Left lobe of liver (tissue), 2 donors: ENCODE results near the gene DPP6. TPM values are rescaled to one million over a fixed set of nuclear protein-coding genes. Genes with fewer than 3 reads are reported as not detected.
"Not testable (repeated sequence)": the region's sequence is repeated elsewhere in the genome, so short reads cannot be mapped to it uniquely, and the experiment has no call there.

Source experiments
- ATAC-seq: fragments of 200-7000 bp; cut with Tn5 transposase; one replicate; pipeline ENCODE4 v1.9.1; 2020; ENCODE audit warnings: mild to moderate bottlenecking, moderate library complexity
- DNase-seq: peaks from one replicate; pipeline ENCODE4 v3.0.0-alpha.2; 2020; ENCODE audit warnings: low spot score
- total RNA-seq: library from RNA; stranded (reverse); gene quantifications from one replicate; pipeline ENCODE4 v1.2.1, GENCODE V29; 2021
- donor health status: DM: no; HTN: no; CAD: no; lungs with moderate emphysema.
- donor health status: DM: no; HTN: yes; CAD: no.

DPP6 gene
- total RNA-seq, 1 donor from 2014 or later = not detected

DNA sequence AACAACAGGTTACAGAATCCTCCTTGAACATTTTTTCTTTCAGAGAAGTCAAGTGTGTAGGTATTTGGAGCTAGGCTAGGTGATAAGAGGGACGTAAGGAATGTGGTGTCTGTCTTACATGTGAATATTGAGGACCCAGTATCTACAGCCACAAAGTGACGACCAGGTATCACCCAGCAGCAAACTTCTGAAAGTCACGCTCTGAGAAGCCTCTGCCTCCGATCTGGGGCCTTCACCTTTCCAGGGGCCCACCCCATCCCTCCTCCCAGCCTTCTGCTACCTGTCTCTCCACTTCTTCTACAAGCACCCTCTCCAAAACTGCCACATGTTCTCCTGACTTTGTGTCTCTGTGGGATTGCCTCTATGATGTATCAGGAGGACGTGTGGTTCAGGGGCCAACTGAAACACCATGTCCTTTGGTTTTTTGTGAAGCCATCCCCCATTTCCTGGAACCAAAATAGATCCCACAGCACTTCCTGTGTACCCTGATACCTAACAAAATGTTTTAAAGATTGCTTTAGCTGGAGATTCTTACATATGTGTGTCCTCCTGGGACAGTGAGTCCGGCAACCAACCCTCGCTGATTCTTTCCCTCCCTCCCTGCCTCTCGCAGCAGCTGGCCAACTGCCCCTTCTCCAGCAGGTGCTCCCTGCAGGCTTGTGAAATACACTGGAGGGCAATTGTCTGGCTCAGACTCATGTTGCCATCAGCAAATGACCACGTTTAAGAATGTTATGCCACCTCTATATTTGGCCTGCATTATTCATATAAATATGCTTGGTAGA is 93.9 kb downstream of the DPP6 start:
- not testable (repeated sequence) for ATAC-seq, DNase-seq

DNA sequence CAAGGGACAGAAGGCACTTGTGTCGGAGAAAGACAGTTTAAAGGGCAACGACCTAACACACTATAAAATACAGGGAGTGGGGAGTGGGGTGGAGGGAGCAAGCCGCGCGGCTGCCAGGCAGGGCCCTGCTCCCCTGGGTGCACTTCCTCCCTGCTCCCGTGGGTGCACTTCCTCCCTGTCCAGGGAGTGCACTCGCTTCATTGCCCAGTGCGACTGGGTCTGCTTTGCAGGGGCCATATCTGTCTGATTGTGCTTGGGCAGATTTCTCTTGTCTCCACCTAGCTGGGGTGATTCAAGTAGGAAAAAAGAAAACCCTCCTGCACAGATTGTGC is 94.5 kb downstream of the DPP6 start:
- DNase-seq = not testable (repeated sequence)
- peak; percentile 14 for ATAC-seq

DNA sequence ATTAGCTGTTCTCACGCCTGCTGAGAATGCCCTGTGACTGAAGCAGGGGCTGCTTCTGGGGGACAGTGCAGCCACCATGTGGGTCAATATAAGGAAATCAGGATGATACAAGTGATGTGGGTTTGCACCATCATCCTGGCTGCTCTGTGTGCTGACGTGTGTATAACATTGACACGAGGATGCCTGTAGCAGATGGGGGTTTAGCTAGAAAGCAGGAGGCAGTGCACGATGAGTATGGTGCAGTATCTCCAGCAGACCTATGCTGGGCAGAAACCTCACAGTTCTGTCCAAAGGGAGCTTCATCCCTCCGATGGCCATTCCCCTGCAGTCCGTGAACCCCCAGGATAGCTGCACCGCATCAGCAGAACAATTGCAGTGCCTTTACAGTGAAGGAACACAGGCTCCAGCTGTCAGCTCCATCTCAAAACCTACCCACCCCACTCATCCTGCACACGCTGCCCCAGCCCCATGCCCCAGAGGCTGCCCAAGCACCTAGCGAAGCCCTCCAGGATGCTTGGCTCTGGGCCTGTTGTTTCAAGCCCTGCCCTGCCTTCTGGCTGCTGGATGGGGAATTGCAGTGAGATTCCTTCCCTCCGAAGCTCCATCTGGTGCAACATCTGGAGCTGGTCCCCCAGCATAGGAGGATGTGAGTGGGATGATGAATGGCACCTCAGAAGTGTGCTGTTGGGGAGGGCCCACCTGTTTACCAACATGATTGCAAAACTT is 96.8 kb downstream of the DPP6 start:
- not testable (repeated sequence) for ATAC-seq, DNase-seq

DNA sequence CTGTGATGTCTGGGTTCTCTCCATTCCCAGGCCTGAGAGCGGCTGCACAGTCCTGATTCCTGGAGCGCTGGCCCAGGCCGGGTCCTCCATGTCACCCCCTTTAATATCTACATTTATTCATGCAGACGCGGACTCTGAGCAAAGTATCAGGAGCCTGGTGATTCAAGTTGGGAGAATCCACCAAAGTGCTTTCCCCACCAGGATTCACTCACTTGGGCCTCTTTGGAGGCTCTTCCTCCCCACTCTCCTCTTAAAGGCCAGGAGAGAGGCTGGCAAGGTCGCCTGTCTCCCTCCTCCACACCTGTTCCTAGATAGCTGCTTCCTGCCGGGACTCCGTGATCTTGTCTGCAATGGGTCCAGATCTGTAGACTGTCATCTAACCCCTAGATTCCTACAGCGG is 98.5 kb downstream of the DPP6 start:
- DNase-seq, ATAC-seq: not testable (repeated sequence)

DNA sequence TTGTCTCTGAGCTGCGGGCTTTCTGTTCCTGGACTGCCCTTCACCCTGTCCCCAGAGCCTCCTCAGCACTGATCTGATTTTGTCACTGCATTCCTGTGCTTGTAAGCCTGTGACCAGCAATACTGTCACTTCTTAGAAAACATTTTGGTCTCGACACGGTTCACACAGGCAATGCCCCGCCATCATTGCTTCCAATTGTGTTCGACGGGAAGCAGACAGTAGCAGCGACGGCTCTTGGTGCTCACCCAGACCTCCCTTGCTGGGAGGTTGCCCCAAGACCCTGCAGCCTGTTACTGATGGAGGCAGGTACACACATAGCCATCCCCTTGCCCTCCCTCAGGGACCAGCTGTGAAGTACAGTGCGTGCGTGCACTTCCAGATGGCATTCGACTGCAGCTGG is 99.1 kb downstream of the DPP6 start:
- DNase-seq, ATAC-seq: not testable (repeated sequence)

DNA sequence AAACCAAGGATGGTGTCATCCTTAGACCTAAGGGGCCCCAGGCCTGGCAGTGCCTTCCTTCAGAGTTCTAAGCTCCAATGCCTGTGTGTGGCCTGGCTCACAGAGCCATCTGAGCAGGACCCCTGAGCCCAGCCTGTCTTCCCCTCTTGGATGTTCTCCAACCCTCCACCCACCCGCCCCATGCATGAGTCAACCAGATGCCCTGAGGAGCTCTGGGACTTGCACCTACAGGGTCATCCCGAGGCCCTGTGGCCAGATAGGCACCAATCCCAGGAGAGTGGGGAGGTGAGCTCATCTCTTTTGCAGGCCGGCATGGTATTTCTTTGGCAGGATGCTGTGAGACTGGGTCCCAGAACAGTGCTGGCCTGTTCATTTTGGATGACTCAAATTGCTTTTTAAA is 103.7 kb downstream of the DPP6 start:
- not testable (repeated sequence) for DNase-seq, ATAC-seq

DNA sequence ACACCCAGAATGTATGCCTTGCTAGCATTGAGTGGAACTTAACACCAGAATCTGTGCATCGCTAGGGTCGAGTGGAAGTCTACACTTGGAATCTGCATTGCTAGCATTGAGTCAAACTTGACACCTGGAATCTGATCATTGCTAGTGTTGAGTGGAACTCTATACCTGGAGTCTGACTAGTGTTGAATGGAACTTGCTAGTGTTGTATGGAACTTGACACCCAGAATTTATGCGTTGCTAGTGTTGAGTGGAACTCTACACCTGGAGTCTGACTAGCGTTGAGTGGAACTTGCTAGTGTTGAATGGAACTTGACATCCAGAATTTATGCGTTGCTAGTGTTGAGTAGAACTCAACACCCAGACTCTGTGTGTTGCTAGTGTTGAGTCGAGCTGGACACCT is 110.7 kb downstream of the DPP6 start:
- not testable (repeated sequence) for ATAC-seq

DNA sequence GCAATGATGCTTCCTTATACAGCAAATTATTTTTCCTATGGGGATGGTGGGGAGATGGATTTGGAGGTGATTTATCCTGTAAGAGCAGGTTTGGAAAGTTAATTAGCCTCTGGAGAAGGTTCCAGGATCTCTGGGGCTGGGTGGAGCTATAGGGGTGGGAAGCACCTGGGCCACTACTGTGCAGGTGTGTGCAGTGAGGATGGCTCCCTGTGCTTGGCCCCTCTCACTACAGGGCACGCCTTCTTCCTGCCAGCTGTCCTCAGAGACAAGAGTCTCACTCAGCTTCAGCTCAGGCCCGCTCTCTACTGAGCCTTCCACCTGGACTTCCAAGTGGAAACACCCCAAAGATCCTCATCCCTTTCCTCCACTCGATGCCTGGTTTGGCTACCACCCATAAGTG is 111.4 kb downstream of the DPP6 start:
- not testable (repeated sequence) for DNase-seq, ATAC-seq

More for the DNA sequence above, 110.7 kb downstream of the DPP6 start:
- not testable (repeated sequence) for DNase-seq

DNA sequence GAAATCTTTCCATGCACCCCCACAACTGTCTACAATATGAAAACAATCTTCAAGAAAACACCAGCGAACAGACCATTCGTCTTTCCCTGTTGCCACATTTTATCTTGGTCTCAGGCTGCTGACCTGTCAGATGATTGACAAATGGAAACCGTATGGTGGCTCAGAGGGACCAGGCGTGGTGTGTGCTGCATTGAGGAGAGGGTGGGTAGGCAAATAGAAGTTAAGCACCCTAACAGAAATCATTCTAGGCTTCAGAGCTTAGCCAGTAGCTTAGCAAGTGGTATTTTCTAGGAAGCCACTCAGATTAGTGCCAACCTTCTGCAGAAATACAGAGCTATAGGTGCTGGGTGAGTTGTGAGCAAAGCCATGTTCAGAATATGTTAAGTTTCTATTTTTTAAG is 114.9 kb downstream of the DPP6 start:
- ATAC-seq (no peak), DNase-seq (no peak)

DNA sequence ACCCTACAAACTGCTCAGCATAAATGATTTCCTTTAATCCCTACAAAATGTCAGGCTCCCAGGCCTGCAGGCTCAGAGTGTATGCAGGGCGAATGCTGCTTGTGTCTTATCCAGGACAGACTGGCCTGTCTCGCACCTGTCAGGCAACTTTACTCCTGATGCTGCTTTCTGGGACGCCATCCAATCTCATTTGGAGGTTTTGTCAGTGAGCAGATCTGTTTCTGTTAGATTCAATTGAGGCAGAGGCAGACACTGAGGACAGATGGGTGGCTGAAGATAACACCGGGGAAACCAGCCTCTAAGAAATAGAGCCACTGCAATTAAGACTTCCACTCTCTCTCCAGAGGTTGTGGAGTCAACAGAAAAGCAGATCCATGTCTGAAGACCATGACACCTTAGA is 115.6 kb downstream of the DPP6 start:
- ATAC-seq (no peak), DNase-seq (no peak)

DNA sequence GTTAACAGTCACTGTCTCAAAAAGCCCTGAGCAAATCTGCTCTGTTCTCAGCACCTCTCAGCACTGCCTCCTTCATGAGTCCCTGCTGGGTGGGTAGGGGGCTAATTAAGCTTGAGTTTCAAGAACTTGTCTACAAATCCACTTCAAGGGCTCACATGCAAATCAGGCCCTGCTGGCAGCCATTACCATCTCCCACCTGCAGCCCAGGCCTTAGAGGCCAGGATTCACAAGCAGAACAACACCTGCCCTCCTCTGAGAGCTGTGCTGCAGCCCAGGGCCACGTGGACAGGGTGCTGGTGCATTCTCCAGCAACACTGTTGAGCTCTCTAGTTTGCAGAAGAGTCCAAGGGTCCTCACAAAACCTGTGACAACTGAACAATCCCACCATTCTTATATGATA is 119.2 kb downstream of the DPP6 start:
- no peak for DNase-seq
- no peak for ATAC-seq

DNA sequence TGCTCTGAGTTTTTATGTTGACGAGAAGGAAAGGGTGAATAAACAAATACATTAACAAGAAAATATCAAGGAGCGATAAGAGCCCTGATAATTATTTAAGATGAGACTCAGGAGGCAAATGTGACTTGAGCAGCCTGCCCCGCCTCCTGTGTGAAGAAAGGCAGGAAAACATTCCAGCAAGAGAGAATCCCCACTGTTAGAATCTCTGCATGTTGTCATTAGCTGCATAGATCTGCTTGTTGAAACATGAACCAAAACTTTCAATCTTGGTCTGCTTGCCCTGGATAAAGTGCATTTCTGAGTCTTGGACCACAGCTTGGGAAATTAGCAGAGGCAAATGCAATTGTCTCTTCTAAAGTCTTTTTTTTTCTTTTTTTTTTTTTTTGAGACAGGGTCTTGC is 120.0 kb downstream of the DPP6 start:
- DNase-seq (no peak), ATAC-seq (no peak)

DNA sequence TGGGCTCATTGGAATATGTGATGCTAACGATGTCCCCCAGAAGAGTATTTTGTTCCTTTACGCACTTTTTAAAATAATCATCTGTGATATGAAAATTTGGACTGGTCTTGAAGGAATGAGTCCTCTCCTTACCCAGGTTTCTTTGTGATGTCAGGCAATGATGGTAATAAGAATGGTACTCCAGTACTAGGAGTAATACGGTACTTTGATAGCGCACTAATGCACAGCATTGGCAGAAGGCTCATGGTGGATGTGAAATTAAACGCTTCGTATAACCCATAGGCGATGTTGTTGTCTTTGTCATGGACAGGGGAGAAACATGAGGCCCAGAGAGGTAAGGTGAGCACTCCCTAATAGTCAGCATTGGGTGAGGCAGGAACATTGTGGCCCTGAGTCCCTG is 125.4 kb downstream of the DPP6 start:
- no peak for ATAC-seq
- DNase-seq = no peak

DNA sequence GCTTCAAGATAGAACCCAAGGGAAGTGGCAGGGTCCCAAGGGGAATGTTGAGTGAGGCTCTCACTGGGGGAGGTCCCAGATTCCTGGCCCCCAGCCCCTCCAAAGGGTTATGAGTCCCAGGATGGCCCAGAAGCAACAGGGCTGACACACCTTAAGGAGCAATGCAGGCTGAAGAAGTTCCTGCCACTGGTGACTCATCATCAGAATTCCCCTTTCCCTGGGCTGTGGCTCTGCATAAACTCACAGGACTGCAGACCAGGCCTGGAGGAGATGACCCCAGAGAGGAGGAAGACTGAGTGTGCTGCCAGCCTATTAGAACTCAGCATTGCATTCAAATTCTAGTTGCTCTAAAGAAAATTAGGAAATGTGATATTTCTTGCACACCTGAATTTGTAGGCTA is 126.7 kb downstream of the DPP6 start:
- no peak for DNase-seq
- ATAC-seq = no peak

DNA sequence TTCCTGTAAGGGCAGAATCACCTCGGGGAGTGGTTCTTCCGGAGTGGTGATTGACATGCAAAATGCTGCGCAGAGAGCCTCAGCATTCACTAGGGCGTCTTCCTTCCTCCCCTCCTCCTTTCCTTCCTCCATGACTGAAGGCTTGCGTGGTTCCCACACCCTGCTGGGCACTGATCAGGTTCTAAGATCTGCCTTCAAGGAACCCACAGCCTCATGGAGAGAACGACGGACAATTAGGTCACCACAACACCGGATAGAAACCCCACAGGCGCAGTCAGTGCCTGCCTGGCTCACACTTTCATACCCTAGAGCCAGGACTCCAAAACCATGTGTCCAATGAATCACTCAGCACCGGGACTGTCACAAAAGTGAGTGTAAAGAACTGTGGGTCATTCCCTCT is 131.3 kb downstream of the DPP6 start:
- DNase-seq = no peak
- ATAC-seq = no peak

DNA sequence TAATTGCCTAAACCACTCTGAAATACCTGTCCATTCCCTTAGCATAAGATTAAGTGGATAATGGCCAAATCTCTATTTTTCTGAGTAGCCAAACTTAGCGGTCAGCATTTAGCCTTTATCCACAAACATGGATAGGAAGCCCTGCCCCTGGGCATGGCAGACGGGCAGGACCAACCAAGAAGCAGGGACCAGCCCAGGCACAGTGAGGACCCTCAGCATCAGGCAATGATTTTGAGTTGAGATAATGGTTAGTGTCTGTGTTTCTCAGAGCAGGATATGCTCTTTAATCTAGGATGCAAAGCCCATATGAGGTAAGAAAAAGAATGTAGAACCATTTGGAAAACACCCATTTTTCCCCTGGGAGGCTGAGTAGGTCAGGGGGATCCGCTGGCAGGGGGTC is 131.7 kb downstream of the DPP6 start:
- DNase-seq (no peak), ATAC-seq (no peak)

DNA sequence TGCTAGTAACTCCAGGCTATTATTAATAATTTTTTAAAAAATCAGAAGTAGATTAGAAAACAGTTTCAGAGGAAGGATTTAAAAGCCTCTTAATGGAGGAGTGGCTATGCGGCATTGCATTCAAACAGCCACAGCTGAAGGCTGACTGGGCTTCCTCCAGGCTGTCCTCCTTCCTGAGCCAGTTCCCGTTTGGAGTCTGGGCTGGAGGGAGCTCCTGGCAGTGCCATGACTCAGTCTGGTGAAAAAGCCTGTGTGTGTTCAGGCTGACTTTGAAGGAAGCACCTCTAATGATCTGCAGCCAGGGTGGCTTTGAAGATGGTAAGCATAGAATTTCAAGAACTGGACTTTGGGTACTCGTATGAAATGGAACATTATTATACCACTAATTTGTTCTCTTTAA is 134.6 kb downstream of the DPP6 start:
- DNase-seq = no peak
- no peak for ATAC-seq

DNA sequence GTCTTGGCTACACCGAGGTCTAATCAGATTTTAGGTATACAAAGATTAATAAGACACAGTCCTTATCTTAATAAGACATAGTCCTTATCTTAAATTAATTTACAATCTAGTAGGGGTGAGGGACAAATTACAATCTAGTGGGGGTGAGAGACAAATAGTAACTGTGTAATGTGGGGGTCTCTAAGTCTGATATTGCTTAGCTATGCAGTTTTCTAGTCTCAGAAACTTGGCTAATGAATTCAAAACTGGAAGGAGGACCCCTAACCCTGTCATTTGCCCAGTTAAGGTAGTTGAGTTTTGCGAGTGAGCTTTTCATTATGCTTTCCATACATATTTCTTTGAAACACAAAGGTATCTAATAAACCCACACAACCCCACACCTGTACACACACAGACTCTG is 136.1 kb downstream of the DPP6 start:
- ATAC-seq (no peak), DNase-seq (no peak)

DNA sequence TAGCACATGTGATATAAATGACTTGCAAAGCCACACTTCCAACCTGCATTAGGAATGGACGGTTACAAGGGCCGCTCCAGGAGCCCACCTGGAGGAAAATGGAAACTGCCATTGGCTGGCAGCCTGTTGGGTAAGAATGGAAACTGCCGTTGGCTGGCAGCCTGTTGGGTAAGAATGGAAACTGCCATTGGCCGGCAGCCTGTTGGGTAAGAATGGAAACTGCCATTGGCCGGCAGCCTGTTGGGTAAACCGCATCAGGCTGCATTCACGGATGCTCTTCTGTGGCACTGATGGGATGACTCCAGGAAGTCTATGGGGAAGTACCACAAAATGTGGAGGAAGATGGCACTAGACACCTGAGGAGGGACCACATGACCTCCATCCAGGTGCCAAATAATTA is 143.1 kb downstream of the DPP6 start:
- no peak for DNase-seq
- no peak for ATAC-seq

DNA sequence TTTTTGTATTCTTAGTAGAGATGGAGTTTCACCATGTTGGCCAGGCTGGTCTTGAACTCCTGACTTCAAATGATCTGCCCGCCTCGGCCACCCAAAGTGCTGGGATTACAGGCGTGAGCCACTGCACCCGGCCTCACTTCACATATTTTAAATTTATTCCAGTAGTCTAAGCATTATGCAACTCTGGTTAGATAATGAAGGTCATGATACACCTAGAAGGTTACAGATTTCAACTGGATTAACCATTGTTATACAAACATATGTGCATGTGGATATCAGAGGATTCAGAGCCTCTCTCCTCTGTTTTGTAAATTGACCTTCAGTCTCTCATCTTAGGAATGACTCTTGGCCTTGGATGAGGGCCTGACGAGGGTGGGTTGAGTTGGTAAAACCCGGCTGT is 146.3 kb downstream of the DPP6 start:
- ATAC-seq (no peak), DNase-seq (no peak)

DNA sequence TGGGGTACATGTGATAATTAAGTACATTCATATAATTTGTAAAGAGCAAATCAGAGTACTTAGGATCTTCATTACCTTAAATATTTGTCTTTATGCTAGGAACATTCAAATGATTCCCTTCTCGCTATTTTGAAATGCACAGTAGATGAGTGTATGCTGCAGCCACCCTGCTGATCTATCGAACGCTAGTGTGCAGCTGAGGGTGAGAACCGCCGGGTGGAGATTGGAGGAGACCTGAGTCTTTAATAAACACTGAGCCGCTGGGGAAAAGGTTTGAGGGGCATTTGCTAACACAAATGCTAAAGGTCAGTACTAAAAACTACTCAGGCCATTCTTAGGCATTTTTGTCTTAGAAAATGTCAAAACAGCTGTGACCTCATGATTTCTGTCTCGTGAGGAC is 148.0 kb downstream of the DPP6 start:
- DNase-seq (no peak), ATAC-seq (no peak)

DNA sequence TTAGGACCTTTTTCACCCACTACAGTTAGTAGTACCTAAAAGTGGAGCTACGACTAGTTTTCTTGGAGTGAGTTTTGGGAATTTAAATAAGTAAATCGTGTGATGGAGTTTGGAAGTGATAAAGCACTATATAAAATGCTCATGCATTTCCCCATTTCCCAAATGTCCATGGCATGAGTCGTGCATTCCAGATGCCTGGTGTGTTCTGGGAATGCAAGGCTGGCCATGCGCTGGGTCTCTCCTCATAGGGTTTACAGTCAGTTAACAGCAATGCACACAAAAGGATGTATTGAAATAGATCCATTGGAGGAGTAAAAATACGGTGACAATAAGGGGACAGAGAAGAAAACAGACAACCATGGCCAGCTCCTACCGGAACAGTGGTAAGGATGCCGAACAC is 149.8 kb downstream of the DPP6 start:
- ATAC-seq = no peak
- DNase-seq = no peak

DNA sequence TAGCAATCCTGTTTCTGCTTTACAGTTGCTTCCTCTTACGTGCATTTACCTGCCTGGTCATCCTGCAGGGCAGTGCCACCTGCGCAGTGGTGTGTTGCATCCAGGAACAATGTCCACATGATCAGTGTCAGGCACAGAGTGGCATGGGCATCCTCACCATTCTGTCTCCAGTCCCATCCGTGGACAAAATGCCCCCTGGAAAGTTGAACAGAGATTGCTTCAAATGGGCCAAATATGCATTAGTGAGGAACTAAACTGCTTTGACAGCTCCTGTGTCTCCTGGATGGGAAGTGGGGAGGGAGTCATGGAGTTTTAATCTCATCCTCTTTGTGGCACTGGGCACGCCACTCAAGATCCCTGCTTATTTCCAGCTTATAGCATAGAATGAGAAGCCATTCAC is 151.8 kb downstream of the DPP6 start:
- ATAC-seq = no peak

More for the DNA sequence above, 151.8 kb downstream of the DPP6 start:
- DNase-seq = no peak
